Type B pancreatic cell (in vitro differentiated cells): Measurements from ENCODE around the gene AP3S1. TPM values are rescaled to one million over a fixed set of nuclear protein-coding genes. Genes with fewer than 3 reads are reported as not detected.
"Not testable (repeated sequence)": the region's sequence is repeated elsewhere in the genome, so short reads cannot be mapped to it uniquely, and the experiment has no call there.

Source experiments
- DNase-seq: peaks from one replicate; pipeline ENCODE4 v3.0.0; 2021; ENCODE audit warnings: mixed read lengths; ENCODE audit not compliant: unreplicated experiment; ENCODE audit errors: extremely low spot score
- H3K27ac Mint-ChIP-seq: 2 replicates; pipeline ENCODE4 v1.8.0; 2021; ENCODE audit warnings: mild to moderate bottlenecking, mixed read lengths
- H3K27me3 Mint-ChIP-seq: 2 replicates; pipeline ENCODE4 v1.8.0; 2021; ENCODE audit warnings: mixed read lengths
- H3K36me3 Mint-ChIP-seq: 2 replicates; pipeline ENCODE4 v1.8.0; 2021; ENCODE audit warnings: mixed read lengths
- H3K4me1 Mint-ChIP-seq: one replicate; pipeline ENCODE4 v1.8.0; 2021; ENCODE audit warnings: mixed read lengths; ENCODE audit not compliant: unreplicated experiment
- H3K4me3 Mint-ChIP-seq: 2 replicates; pipeline ENCODE4 v1.8.0; 2021; ENCODE audit warnings: mild to moderate bottlenecking, mixed read lengths
- H3K9me3 Mint-ChIP-seq: 2 replicates; pipeline ENCODE4 v1.8.0; 2021; ENCODE audit warnings: mixed read lengths
- CTCF ChIP-seq: fragments of 200-600 bp; sonication (generic); conservative IDR thresholded peaks from 2 replicates; pipeline ENCODE4 v1.5.0; 2021; ENCODE audit warnings: antibody characterized with exemption, mild to moderate bottlenecking
- total RNA-seq: library from RNA; stranded (reverse); gene quantifications from 2 replicates; pipeline ENCODE4 v1.2.1, GENCODE V29; 2021; ENCODE audit warnings: low replicate concordance

The AP3S1 gene
- total RNA-seq, 1 donor from 2014 or later: 77.5 TPM

GRCh38 chr5:115920171-115920725 lies 78.5 kb downstream of the AP3S1 start:
- H3K4me3 Mint-ChIP-seq: no peak overlapping the region
- TF ChIP-seq CTCF: no peak
- no peak for DNase-seq
- no peaks in the 10 kb centered on the region for H3K9me3 Mint-ChIP-seq
- H3K27me3 Mint-ChIP-seq: no peaks in the 10 kb centered on the region
- no peak overlapping the region for H3K27ac Mint-ChIP-seq
- peaks cover 5% of the 10 kb centered on the region for H3K36me3 Mint-ChIP-seq
- no peaks in the 10 kb centered on the region for H3K4me1 Mint-ChIP-seq

- not testable (repeated sequence) for H3K27me3 Mint-ChIP-seq, H3K4me3 Mint-ChIP-seq, H3K4me1 Mint-ChIP-seq, H3K9me3 Mint-ChIP-seq, H3K36me3 Mint-ChIP-seq, DNase-seq, H3K27ac Mint-ChIP-seq
Observed at GRCh38 chr5:115928578-115929407, 87.1 kb downstream of the AP3S1 start.

GRCh38 chr5:115930171-115930570 lies 88.4 kb downstream of the AP3S1 start:
- H3K27ac Mint-ChIP-seq, H3K4me3 Mint-ChIP-seq, H3K27me3 Mint-ChIP-seq, H3K4me1 Mint-ChIP-seq, DNase-seq, H3K9me3 Mint-ChIP-seq, H3K36me3 Mint-ChIP-seq: not testable (repeated sequence)

- Mint-ChIP-seq H3K4me1 (no peaks in the 10 kb centered on the region), H3K9me3 (no peaks in the 10 kb centered on the region), H3K4me3 (no peak overlapping the region), H3K36me3 (no peaks in the 10 kb centered on the region), H3K27ac (no peak overlapping the region), H3K27me3 (no peaks in the 10 kb centered on the region)
- no peak for DNase-seq
- no peak for TF ChIP-seq CTCF
Observed at GRCh38 chr5:115930630-115931337, 89.0 kb downstream of the AP3S1 start.

- Mint-ChIP-seq H3K27ac (no peak overlapping the region), H3K4me1 (no peaks in the 10 kb centered on the region), H3K9me3 (no peaks in the 10 kb centered on the region), H3K36me3 (no peaks in the 10 kb centered on the region), H3K4me3 (no peak overlapping the region), H3K27me3 (no peaks in the 10 kb centered on the region)
- TF ChIP-seq CTCF: no peak
- DNase-seq: no peak
Observed at GRCh38 chr5:115932991-115933390, 91.3 kb downstream of the AP3S1 start.

- H3K4me1 Mint-ChIP-seq: peaks cover 8% of the 10 kb centered on the region
- no peaks in the 10 kb centered on the region for H3K9me3 Mint-ChIP-seq
- DNase-seq: no peak
- no peak for TF ChIP-seq CTCF
- no peaks in the 10 kb centered on the region for H3K27me3 Mint-ChIP-seq
- no peak overlapping the region for H3K27ac Mint-ChIP-seq
- H3K36me3 Mint-ChIP-seq: no peaks in the 10 kb centered on the region
- no peak overlapping the region for H3K4me3 Mint-ChIP-seq
Observed at GRCh38 chr5:115934388-115934974, 92.7 kb downstream of the AP3S1 start.
